A549 (cell line): ENCODE results near the gene MLXIP.

Source experiments
- BHLHE40 ChIP-seq: IDR thresholded peaks from 2 replicates; pipeline ENCODE4 v1.6.1; 2012; ENCODE audit warnings: low read depth, low read length, inconsistent platforms
- HOXA7 ChIP-seq: fragments of 250-450 bp; sonication (Bioruptor Pico); IDR thresholded peaks from 2 replicates; pipeline ENCODE4 v1.5.0; 2020; ENCODE audit warnings: mild to moderate bottlenecking, moderate library complexity
- NFE2L2 ChIP-seq: fragments of 150-350 bp; conservative IDR thresholded peaks from 2 replicates; pipeline ENCODE4 v1.6.1; 2014; ENCODE audit warnings: low read length
- PHF8 ChIP-seq: fragments of 200-600 bp; sonication (generic); IDR thresholded peaks from 2 replicates; pipeline ENCODE4 v1.6.1; 2016; ENCODE audit warnings: low read depth, mild to moderate bottlenecking, antibody characterized with exemption, moderate library complexity, borderline replicate concordance
- POLR2A ChIP-seq: IDR thresholded peaks from 2 replicates; pipeline ENCODE4 v1.6.1; 2012; ENCODE audit warnings: mild to moderate bottlenecking, low read length
- RAD21 ChIP-seq, 2 experiments: fragments of >200 bp in 1 of 2; sonication (Bioruptor Twin) in 1 of 2; formaldehyde crosslinking in 1 of 2; IDR thresholded peaks in 1 of 2; conservative IDR thresholded peaks in 1 of 2; 2 replicates in 1 of 2; 3 replicates in 1 of 2; pipeline ENCODE4 v1.6.1; 2012 to 2018; ENCODE audit warnings: inconsistent platforms in 1 of 2
- RCOR1 ChIP-seq: fragments of 150-350 bp; IDR thresholded peaks from 2 replicates; pipeline ENCODE4 v1.6.1; 2014; ENCODE audit warnings: antibody characterized with exemption, low read length, low read depth
- TF ChIP-seq, protein P1 (sequence below): fragments of >200 bp; sonication (Bioruptor Twin); formaldehyde crosslinking; IDR thresholded peaks from 3 replicates; pipeline ENCODE4 v1.5.1; 2016
- TF ChIP-seq, protein P2 (sequence below): IDR thresholded peaks from 2 replicates; pipeline ENCODE4 v1.6.1; 2012

DNA sequence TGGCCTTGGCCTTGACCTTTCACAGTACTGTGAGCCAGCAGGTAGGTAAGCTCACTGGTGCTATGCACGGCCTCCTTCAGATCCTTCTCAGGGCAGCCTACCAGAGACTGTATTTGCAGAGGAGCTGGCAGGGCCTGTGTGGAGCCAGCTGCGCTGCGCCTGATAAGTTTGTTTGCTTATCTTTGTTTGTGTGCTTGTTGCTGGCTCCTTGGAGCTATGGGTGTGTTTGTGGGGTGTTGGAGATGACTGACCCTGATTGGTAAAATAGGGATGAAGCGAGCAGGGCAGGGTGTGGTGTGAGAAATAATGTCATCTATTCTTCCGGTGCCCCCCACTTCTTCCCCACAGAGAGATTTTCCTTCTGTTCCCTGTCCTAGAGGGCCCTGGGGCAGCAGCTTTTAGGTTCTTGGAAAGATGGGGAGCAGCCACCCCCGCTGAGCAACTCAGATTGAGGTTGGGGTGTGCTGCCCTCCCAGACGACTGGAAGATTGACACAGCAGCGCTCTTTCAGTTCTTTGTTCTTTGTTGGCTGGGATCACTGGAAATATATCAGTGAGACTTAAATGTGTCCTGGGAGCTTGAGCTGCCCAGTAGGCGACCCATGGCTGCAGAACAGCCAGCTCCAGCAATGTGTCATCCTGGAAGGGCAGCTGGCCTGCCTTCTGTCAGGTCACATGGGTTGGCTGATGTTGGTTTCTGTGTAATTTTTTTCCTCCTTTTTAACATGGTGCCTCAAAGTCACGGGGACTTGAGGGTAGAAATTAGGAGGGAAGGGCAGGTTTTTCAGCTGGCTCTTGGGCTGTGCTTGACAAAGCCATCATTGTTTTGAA, 19.6 kb downstream of the MLXIP start:
- TF ChIP-seq RCOR1 (no peak), NFE2L2 (no peak), RAD21 (conservative IDR thresholded peaks at IDR 0.05 in 1 of 2, IDR thresholded peaks at IDR 0.05 in 1 of 2) (no peak), HOXA7 (CRISPR knock-in tag) (no peak), POLR2A (no peak), PHF8 (no peak), BHLHE40 (no peak)
- TF ChIP-seq, protein P1, sequence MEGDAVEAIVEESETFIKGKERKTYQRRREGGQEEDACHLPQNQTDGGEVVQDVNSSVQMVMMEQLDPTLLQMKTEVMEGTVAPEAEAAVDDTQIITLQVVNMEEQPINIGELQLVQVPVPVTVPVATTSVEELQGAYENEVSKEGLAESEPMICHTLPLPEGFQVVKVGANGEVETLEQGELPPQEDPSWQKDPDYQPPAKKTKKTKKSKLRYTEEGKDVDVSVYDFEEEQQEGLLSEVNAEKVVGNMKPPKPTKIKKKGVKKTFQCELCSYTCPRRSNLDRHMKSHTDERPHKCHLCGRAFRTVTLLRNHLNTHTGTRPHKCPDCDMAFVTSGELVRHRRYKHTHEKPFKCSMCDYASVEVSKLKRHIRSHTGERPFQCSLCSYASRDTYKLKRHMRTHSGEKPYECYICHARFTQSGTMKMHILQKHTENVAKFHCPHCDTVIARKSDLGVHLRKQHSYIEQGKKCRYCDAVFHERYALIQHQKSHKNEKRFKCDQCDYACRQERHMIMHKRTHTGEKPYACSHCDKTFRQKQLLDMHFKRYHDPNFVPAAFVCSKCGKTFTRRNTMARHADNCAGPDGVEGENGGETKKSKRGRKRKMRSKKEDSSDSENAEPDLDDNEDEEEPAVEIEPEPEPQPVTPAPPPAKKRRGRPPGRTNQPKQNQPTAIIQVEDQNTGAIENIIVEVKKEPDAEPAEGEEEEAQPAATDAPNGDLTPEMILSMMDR: no peak
- TF ChIP-seq, protein P2, sequence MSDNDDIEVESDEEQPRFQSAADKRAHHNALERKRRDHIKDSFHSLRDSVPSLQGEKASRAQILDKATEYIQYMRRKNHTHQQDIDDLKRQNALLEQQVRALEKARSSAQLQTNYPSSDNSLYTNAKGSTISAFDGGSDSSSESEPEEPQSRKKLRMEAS: 0 out of 2 replicates have a peak, but pooled peaks have one; percentile 31
